Hematopoietic multipotent progenitor cell treated with erythropoietin and hydrocortisone succinate and interleukin-3 and kit ligand, for 8 days (in vitro differentiated cells): ENCODE measurements around the gene MAP3K14.
"Not testable (repeated sequence)": the region's sequence is repeated elsewhere in the genome, so short reads cannot be mapped to it uniquely, and the experiment has no call there.

Source experiments
- DNase-seq: peaks from one replicate; pipeline ENCODE4 v3.0.0-alpha.2; 2015

The MAP3K14 gene

GRCh38 chr17:45314741-45315647 lies 1.8 kb downstream of the MAP3K14 start:
- no peak for DNase-seq

DNA sequence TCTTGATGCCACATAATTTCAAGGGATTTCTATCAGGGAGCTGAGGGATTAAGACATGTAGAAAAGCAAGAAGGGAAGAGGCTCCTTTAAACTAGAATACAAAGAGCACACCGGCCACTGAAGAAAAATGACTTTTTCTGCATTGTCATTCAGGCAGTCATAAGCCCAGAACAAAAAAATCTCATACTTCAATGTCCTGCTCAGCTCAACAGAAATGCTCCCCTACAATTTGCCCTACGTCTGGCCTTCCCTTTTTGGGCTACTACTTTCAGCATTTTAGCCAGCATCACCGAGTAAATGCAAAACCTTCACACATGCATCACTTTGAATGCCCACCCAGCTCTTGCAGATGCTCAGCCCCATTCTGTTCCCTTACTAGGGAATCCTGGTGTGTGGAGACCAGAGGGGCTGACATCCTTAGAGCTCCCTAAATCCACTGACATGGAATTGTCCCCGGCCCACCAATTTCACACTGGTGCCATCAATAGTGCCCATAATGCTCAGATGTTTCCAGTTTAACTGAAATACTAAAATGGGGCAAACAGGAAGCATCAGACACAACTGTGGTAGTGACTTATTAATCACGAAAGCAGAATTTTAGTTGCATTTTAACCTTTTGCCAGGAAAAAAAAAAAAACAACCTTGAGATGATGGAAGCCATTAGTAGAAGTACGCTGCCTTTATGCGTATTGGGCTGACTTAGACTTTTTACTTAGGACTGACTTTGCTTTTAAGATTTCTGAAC lies 2.7 kb downstream of the MAP3K14 start:
- no peak for DNase-seq

DNA sequence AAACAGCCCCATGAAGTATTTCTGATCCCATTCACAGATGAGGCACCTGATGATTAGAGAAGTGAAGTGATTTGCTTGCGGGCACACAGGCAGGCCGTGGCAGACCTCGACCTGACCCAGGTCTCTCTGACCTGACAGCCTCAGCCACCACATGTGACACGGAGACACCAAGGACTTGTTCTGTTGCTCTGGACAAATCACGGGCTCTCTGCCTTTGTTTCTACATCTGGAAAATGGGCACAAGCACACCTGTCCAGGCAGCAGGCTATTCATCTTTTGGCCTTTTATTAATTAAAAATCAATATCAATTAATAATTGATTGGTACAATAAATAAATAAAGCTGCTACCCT lies 3.4 kb downstream of the MAP3K14 start:
- DNase-seq = no peak

DNA sequence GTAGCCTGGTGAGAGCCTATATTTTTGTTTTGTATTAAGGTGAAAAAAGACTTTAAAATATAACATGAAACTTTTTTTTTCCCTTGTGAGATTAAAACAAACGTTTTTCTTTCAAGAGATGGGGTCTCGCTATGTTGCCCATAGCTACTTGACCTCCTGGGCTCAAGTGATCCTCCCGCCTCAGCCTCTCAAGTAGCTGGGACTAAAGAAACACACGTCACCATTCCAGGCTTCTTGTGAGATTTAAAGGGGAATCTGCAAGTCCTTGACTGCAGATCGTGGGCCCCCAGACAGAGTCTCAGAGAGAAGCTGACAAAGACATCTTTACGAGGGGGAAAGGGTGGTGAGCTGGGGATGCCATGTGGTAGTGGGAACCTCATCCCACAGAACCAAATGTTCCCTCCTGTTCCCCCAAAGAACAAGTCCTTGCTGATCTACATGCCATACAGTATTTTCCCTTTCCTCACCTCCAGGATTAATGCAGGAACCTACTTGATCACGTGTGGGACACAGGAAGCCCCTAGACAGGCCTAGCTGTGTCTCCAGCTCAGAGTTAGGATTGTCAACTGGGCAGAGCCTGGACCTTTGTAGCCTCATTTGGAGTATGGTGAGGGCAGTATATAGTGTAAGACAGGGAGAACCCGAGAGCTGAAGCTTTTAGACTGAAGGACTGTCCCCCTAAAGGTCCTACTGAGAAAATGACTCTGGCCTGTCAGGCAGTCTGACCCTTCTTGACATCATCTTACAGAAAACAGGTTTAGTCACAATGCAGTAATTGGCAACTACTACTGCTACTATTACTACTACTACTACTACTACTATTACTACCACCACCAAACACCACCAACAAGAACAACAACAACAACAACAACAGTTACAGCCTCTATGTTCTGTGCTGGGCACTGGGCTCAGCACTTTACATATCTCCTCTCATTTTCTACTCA lies 4.1 kb downstream of the MAP3K14 start:
- no peak for DNase-seq

GRCh38 chr17:45311760-45312476 lies 4.9 kb downstream of the MAP3K14 start:
- no peak for DNase-seq

DNA sequence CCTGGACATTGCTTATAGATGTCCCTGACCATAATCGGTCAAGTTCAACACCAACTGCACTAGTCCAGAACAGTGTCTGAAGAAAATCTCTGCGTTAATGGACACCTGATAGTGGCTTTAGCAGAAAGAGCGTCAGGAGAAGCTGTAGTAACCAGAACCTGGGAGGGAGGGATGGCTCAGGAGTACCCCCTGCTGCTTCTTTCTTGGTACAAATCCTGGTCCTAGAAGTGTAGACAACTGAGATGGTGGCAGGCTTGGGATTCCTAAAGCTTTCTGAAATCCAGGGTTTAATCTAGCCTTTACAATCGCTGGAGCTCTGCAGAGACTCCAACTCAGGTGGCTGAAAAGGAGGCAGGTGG lies 5.4 kb downstream of the MAP3K14 start:
- DNase-seq = no peak

- DNase-seq = peak; percentile 56
Measured at GRCh38 chr17:45310380-45311324, 6.2 kb downstream of the MAP3K14 start.

DNA sequence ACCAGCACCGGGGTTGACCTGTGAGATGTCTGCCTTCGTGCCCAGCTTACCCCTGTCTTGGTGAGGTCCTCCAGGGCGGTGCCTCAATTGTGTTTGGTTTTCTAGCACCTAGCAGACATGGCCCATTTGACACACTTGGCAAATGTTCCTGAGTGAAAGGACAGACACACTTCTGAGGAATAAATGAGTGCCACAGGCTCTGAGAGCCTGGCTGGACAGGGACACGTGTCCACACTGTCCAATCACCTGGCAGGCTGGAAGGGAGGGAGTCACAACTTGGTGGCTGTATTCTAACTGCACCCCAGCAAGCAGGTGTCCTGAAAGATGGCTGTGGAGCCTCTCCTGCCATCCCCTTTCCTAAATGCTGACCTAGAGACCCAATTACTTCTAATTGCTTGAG lies 7.4 kb downstream of the MAP3K14 start:
- no peak for DNase-seq

DNA sequence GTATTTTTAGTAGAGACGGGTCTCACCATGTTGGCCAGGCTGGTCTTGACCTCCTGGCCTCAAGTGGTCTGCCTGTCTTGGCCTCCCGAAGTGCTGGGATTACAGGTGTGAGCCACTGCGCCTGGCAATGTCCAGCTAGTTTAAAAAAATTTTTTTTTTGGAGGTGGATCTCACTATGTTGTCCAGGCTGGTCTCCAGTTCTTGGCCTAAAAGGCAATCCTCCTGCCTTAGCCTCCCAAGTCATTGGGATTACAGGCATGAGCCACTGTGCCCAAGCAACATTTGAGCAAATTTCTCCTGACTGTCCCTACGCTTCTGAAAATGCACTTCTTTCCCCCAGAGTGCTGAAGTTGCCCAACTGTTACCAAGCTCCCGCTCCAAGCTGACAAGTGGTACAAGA lies 8.0 kb downstream of the MAP3K14 start:
- no peak for DNase-seq

GRCh38 chr17:45308016-45308365 lies 8.8 kb downstream of the MAP3K14 start:
- no peak for DNase-seq

- peak; percentile 27 for DNase-seq
Measured at GRCh38 chr17:45307290-45308015, 9.4 kb downstream of the MAP3K14 start.

DNA sequence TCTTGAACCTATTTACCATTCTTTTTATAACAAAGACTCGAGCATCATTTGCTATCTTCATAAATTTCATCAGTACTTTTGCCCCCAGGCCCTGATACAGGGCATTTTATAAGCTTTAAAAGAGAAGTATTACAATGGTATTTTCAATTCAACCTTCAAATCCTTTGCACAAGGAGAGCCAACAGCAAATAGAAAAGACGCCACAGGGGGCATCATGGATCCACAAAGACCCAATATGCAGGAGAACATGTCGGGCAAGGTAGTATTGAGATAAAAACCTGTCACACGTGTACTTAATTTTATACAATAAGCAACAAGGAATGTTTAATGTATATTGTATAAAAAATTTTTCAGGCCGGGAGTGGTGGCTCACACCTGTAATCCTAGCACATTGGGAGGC lies 10.2 kb downstream of the MAP3K14 start:
- DNase-seq = no peak

GRCh38 chr17:45306094-45306493 lies 10.7 kb downstream of the MAP3K14 start:
- DNase-seq = no peak

DNA sequence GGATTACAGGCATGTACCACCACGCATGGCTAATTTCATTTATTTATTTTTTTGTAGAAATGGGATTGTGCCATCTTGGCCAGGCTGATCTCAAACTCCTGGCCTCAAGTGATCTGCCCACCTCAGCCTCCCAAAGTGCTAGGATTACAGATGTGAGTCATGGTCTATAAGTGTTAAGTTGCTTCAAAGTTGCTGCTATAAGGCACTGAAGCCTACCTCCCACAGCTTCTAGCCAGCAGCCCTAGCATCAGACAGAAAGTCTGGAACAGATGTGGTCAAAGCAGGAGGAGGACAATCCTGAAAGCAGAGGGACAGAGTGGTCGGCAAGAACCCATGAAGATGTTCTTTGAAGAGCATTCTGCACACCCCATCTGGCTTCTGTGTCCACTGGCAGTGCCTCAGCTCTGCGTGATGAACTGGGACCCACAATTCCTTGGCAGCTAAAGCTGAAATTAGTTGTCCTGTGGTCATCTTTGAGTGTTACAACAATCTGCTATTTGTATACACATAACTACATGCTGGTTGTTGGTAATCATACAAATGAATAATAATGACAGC lies 11.2 kb downstream of the MAP3K14 start:
- DNase-seq = no peak

DNA sequence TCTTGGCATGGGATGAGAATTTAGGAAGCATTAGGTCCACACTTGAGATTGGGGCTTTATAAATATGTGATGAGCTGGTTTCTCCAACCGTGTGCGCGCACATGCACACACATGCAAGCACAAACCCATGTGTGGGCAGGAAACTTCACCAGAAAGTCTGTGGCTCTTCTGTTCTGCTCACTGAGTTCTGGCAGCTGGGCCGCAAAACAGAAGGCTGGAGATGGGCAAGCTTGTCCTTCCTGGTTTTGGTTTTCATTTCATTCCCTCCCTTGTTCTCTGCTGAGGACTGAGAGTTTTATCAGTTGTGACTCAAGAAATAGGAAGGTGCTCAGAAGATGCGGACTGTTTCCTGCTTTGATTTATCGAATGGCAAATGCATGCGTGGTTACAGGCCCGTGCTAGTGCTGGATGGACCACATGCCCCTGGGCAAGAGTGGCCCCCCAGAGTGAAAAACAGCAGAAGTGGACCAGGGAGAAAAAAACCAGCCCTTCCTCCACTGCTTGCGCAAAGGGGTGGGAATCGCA lies 14.1 kb downstream of the MAP3K14 start:
- DNase-seq = no peak

GRCh38 chr17:45302220-45302619 lies 14.6 kb downstream of the MAP3K14 start:
- not testable (repeated sequence) for DNase-seq

GRCh38 chr17:45301674-45302073 lies 15.1 kb downstream of the MAP3K14 start:
- no peak for DNase-seq

DNA sequence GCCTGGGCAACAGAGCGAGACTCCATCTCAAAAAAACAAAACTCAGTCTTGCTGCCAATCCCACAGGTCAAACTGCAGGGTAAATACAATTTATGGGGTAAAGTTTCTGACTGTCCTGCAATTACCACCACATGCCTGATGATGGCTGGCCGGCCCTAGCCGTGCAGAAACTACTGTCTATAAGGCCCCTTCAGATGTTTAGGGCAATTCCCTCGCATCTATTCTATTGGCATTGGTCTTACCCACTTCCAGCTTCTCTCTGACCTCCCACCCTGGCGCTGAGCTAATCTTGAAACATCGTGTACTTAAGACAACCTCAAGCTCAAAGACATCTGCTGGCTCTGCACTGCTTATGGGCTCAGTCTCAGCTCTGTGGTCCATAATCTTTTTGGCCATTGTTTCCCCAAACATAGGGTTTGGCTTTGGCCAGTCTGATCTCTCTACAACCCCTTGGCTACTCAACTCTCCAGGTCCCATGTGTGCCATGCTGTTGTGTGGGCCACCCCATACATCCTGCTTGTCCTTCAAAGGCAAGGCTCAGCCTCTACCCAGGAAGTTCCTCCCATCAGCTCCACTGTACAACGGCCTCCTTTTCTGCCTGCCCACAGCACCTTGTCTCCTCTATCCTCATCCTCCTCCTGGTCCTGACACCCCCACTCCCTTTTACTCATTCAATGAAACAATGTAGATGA lies 16.6 kb downstream of the MAP3K14 start:
- DNase-seq = no peak

DNA sequence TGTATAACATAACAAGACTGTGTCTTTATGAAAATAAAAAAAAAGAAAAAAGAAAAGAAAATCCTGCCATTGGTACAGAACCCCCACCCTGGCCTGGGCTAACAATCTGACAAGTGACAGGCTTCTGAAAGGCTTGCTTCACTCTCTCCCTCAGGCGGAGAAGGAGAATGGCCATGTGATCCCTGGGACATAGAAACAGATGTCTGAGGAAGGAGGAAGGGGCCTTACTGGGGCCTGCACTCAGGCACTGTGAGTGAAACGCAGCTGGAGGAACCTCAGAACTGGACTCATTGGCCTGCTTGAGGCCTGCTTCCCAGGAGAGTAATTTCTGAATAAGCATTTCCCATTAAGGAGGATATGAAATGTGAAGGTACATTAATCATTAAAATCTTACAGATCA lies 17.5 kb downstream of the MAP3K14 start:
- no peak for DNase-seq
